Hematopoietic multipotent progenitor cell treated with erythropoietin and hydrocortisone succinate and interleukin-3 and kit ligand, for 8 days (in vitro differentiated cells): ENCODE measurements around the gene PXDC1.
"Not testable (repeated sequence)": the region's sequence is repeated elsewhere in the genome, so short reads cannot be mapped to it uniquely, and the experiment has no call there.

Source experiments
- DNase-seq: peaks from one replicate; pipeline ENCODE4 v3.0.0-alpha.2; 2015

The PXDC1 gene

DNA sequence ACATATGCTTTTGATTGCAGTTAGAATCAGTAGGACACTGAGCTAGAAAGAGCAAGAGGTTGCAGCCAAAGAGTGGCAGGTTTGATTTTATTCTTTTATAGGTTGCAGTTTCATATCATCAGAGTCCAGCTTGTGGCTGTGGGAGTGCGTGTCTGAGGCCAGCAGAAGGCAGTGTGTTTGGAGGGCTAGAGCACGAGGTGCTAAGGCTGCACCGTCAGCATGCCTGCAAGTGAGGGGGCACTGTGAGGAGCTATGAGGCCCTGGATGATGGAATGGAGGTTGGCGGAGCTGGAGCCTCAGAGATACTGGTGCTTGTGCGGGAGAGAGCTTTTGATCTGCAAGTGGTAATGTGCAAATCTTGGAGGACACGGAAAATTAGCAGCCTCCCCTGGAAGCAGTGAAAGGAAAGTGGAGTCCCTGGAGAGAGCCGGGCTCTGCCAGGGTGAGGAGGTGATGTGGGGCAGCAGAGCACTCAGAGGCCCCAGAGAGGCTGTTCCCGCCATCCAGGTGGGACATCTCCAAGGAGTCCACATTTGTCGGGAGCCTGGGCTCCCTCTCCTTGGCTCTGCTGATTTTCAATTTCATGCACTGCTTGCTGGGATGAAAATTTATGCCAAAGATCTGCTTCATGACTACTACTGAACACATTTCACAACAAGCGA, 43.6 kb downstream of the PXDC1 start:
- DNase-seq: no peak

DNA sequence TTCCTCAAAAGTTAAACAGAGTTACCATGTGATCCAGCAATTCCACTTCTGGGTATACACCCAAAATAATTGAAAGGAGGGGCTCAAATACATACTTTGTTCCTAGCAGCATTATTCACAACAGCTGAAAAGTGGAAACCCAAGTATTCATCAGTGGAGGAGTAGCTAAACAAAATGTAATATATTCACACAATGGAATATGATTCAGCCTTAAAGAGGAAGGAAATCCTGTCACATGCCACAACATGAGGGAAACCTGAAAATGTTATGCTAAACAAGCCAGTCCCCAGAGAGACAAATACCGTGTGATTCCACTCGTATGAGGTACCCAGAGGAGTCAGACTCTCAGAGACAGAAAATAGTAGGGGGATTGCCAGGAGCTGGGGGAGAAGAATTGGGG, 44.5 kb downstream of the PXDC1 start:
- DNase-seq: no peak

DNA sequence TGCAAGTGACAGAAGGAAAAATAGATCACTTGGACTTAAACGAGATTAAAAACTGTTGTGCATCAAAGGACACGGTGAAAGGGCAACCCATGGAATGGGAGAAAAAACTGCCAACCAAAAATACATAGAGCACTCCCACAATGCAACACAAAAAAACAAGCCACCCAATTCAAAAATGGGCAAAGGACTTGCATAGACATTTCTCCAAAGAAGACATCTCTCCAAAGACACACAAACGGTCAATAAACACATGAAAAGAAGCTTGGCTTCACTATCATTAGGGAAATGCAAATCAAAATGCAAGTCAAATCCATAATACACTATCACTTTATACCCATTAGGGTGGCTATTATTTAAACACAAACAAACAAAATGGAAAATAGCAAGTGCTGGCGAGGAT, 45.0 kb downstream of the PXDC1 start:
- DNase-seq: no peak

DNA sequence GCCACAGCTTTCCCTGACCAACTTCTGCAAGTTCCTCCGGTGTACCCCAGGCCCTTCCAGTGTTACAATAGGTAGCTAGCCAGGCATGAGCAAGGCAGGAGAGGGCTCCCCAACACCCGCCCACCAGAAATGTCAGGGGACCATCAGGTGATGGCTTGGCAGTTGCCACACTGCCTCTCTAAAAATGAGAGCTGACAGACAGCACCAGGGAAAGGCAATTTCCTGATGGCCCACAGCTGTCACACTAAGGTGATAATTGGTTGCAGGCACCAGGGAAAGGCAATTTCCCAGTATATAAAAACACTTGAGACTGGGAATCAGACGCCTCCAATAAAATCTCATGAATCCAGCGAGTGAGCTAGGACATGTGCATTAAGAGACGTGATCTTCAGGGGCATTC, 49.9 kb downstream of the PXDC1 start:
- no peak for DNase-seq

DNA sequence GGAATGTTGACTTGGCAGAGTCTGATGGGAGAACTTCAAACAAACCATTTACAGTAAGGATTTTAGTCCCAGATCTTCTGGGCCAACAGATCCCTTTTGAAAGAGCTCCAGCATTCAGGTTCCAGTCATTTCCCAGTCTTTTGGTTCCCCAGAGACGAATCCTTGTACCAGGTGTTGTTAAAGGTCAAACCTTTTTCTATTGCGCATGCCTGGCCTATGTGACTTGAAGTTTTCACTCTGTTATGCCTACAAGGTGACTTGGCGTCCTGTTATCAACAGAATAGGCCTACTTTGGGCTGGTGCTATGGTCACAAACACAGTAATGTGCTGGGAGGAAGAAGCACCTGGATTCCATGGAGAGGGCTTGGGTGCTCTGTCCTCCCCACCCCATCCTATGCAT, 52.3 kb downstream of the PXDC1 start:
- DNase-seq: no peak

DNA sequence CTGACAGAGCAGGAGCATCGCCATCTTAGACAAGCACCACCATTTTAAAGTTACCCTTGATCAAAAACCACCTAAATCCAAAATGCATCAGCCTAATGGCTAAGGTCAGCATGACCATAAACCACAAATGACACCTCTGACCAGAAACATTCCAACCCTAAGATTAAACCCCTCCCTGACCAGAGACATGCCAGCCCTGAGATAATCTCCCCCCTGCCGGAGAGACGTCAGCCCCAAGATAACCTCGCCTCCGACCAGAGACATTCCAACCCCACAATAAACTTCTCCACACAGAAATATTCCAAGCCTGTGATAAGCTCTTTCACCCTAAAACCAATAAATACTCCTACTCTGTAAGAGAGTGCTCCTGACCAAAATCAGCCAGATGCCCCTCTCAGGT, 53.5 kb downstream of the PXDC1 start:
- no peak for DNase-seq

DNA sequence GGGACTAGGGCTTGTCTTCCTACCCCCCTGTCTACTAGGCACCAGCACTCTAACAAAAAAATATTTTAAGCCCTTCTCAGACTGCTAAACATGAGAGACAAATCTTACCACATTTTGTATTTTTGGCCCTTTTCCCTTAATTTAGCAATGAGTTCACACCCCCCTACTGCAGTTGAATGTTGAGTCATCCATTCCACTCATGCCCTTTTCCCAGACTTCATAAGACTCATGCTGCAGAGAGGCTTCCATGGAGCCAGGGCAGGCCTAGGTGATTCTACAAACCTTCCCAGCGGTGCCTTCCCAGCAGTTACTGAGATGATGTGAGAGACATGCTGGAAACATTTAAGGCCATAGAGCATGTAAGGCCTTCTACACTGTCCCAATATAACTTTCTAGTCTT, 53.9 kb downstream of the PXDC1 start:
- no peak for DNase-seq

DNA sequence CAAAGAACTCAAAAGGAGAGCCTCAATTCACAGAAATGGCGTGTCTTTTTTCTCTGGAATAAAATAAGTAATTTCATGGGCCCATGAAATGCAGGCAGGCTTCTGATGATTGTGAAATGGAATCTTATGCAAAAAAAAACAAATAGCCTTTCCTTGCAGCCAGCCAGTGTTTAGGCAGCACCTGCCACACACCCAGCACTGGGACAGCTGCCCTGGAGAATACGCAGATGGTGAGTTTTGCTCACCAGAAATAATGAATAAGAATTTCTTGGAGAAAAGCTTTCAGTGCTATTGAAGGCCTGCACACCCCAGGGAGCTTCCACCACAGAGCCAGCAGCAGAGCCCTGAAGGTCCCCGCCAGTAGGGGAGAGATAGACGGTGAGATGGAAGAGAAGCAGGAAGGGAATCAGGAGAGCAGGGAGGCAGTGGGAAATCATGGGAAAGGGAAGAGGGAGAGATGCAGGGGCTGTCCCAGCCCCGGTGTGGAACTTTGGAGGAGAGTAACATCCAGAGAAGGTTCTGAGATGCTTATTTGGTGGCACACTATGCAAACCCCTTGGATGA, 54.9 kb downstream of the PXDC1 start:
- DNase-seq: no peak

DNA sequence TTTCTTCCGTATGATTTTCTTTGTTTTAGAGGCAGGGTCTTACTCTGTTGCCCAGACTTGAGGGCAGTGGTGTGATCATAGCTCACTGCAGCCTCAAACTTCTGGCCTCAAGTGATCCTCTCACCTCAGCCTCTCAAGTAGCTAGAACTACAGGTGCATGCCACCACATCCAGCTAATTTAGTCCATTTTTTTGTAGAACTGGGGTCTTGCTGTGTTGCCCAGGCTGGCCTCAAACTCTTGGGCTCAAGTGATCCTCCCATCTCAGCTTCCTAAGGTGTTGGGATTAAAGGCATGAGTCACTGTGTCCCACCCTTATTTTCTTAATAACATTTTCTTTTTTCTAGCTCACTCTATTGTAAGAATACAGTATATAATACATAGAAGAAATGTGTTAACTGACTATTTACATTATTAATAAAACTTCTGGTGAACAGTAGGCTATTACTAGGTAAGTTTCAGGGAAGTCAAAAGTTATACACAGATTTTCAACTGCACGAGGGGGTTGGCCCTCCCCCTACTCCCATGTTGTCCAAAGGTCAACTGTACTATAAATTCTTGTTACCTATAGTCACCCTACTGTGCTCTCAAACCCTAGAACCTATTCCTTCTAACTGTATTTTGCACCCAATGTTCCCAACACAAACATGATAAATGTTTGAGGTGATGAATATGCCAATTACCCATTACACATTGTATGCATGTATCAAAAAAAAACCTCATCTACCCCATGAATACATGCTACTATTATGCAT, 56.3 kb downstream of the PXDC1 start:
- no peak for DNase-seq

DNA sequence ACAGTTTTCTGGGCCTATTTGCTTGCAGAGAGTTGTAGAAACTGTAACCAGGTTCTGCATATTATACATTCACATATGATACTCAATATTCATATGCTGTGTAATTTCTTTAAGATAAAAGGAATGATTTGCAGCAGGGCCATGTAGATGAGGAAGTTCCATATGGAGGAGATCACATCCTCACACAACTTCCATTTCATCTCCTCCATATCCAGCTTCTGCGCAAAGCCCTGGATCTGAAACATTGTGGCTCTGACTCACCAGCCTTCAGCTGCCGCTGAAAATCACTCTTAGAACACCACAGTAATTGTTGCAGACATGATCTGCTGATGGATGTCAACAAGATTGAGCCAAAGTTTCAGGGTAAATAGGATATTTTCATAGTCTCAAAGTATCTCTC, 57.7 kb downstream of the PXDC1 start:
- DNase-seq: no peak

DNA sequence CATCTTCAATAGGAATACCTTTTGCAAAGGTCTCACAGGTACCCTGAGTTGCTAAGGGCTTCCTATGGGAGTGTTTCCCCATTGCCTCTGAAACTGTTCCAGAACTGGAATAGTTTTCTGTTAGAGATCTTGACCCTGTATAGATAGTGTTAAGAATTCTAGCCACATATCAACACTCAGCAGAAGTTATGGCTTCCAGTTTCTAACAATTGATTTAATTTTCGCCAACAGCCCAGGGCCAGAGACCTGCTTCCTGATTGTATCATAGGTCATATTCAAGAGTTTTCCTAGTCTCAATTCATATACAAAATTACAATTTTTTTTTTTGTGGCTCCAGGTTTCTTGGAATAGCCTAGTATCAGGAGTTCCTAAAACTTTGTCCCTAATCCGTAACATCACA, 61.0 kb downstream of the PXDC1 start:
- no peak for DNase-seq

DNA sequence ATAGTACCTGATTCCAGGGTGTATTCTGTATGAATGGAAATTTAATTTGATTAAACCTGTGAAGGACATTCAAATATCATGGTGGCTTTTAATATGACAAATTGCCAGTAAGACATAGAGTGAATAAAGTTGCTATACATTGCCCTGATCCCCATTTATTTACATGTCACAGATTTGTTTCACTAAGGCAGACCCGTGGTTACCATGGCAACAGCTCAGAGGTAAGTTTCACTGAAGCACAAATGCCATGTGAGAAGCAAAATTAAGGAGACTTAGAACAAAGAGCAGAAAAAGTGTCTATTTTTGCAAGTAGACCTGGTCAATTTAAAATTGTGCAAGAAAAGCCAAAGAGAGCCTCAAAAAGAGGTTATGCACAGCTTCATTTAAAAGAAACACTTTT, 63.7 kb downstream of the PXDC1 start:
- no peak for DNase-seq

DNA sequence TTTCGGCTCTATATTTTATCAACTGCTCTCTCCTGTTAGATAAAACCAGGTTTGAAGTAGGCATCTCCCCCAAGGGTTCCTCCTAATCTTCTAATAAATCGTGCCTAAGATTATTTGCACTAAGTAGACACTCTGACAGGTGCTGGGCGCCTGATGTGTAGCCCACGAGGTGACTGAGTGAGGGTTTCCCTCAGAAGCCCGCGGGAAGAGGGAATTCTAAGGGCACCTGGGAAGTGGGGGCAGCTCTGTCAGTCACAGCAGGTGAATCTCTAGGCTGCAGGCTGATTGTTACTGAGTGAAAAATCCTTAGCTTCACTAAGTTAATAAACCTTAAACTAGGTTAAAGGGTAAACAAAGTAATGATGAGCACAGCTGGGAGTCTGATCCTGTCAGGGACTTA, 68.2 kb downstream of the PXDC1 start:
- no peak for DNase-seq

DNA sequence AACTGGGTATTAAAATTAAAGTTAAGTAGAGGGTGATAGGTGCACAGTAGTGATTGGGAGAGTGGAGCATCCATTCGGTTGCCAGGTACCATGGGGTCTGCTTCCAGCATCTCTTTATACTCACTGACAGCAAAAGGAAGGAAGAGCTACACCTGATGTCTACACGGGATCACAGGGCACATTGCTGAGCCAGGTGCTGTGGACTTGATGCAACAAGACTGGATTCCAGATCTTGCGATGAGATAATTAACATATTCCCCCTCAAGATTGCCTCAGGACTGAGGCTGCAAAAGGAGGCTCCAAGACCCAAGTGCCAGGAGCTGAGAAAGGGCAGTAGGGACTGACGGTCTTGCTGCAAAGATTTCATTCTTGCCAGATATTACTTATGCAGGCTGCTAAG, 72.6 kb downstream of the PXDC1 start:
- DNase-seq: no peak

DNA sequence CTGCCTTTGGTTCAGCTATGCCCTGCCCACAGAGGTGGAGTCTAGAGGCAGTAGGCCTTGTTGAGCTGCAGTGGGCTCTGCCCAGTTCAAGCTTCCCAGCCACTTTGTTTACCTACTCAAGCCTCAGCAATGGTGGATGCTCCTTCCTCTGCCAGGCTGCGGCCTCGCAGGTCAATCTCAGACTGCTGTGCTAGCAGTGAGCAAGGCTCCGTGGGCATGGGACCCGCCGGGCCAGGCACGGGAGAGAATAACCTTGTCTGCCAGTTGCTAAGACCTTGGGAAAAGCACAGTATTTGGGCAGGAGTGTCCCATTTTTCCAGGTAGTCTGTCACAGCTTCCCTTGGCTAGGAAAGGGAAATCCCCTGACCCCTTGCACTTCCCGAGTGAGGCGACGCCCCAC, 73.8 kb downstream of the PXDC1 start:
- not testable (repeated sequence) for DNase-seq

DNA sequence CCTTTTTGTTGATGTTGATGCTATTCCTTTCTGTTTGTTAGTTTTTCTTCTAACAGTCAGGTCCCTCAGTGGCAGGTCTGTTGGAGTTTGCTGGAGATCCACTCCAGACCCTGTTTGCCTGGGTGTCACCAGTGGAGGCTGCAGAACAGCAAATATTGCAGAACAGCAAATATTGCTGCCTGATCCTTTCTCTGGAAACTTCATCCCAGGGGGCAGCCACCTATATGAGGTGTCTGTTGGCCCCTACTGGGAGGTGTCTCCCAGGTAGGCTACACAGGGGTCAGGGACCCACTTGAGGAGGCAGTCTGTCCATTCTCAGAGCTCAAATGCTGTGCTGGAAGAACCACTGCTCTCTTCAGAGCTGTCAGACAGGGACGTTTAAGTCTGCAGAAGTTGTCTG, 74.2 kb downstream of the PXDC1 start:
- DNase-seq: not testable (repeated sequence)
